Cortex of kidney (tissue), 1 donor: ENCODE data around the gene ANKFN1.

Source experiments
- DNase-seq: peaks from one replicate; lab custom pipeline; 2025; lab: John Stamatoyannopoulos, UW

Gene ANKFN1

GRCh38 chr17:56177361-56177760 is 24.1 kb downstream of the ANKFN1 start:
- DNase-seq: no peak

DNA sequence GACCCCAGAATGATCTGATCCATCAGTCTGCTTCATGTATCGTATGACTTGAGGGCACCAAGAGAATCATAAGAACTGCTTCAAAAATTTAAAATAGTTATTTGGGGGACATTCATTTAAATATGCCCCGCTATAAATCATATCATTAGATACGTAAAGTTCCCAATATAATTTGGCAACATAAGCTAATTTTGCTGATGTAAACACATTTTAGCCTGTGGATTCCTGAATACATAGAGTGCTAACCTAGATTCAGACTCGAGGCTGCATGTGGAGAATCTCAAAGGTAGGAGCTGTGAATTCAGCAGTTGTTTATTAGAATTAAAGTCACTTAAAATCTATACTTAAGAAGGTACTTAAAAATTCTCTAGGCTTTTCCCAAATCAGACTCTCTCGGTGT is 24.9 kb downstream of the ANKFN1 start:
- no peak for DNase-seq

GRCh38 chr17:56182081-56182480 is 28.8 kb downstream of the ANKFN1 start:
- DNase-seq: no peak

DNA sequence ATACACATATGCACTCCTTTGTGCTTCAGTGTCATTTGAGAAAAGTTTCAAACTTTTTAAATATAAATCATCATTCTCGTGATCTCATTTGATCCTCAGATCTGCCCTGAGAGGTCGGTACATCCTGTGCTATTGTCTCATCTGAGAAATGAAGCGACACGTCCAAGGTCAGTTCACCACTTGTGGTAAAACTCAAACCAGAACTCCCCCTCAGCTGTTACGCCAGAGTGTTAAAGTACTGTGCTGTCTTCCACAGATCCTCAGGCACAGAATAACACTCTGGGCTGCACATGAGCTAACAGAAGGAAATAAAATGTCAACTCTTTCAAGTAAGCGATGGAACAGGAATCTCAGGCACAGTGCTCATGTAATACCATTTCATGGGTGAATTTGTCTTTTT is 31.4 kb downstream of the ANKFN1 start:
- no peak for DNase-seq

- no peak for DNase-seq
Observed at GRCh38 chr17:56185491-56186221, 32.4 kb downstream of the ANKFN1 start.

- DNase-seq: no peak
Observed at GRCh38 chr17:56186222-56186786, 33.0 kb downstream of the ANKFN1 start.

GRCh38 chr17:56203430-56203829 is 50.2 kb downstream of the ANKFN1 start:
- no peak for DNase-seq

DNA sequence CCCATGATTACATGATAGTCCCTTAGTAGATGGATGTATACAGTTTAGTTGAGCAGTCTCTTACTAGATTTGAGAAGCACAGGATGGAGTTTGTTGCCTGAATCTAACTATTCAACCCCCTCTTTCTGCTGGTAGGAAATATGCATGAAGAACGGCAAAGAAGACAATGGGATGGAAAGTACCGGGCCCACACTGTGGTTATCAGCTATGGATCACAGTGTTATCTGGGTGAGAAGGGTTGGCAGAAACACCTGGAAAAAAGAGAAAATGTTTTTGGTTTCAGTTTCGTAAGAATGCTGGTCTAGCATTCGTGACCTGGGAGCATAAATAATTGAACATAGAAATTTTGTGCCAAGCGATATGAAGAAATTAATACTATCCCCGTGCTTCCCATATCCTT is 53.1 kb downstream of the ANKFN1 start:
- no peak for DNase-seq

DNA sequence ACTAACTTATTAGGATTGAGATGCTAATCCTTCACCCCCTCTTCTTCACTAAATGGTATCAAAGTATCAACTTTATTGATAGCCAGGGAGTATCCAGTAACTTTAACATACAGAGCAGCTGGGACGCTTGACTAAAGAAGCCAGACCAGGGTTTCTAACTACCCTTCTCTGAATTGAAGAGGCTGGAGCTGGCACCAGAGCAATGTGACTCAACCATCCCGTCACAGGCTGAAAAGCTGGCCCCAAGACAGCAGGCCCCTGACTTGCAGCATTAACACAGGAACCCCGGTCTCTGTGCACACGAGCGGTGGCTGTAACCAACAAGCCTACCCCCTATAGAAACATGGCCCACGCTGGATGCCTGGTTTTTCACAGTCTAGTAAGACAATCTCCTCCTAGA is 59.8 kb downstream of the ANKFN1 start:
- no peak for DNase-seq

DNA sequence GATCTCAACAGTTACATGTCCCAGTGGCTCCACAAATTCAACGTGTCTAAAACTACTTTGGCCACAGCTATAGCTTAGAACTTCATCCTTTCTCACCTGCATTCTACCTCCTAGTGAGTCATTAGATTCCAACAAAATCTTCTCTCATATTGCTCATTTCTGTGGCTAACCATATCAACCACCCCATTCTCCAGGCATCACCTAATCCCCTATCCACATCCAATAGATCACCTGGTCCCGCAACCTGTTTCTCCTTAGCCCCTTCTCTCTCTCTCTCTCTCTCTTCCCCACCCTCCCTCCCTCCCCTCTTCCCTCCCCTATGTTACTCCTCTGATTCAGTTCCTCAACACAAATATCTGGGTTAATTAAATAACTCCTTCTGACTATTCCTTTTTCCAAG is 64.6 kb downstream of the ANKFN1 start:
- DNase-seq: no peak

- DNase-seq: no peak
Observed at GRCh38 chr17:56222255-56222654, 69.0 kb downstream of the ANKFN1 start.

DNA sequence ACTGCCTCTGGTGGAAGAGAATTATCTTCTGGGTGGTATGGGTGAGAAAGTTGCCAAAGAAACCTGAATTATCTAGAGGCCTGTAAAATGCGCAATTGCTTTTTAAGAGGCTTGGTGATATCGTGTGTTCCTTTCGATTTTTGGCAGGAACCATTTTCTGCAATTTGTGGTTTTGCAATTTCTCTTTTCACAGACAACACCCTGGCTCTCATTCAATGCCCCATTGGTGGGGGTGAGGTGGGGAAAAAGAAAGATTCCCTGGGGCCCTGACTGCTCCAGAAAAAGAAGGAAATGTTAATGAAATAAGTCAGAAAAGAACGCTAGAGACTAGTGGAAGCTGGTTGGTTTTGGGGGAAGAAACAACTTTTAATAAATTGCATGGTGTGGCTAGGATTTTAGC is 77.4 kb downstream of the ANKFN1 start:
- DNase-seq: no peak

GRCh38 chr17:56231252-56231651 is 78.0 kb downstream of the ANKFN1 start:
- no peak for DNase-seq

DNA sequence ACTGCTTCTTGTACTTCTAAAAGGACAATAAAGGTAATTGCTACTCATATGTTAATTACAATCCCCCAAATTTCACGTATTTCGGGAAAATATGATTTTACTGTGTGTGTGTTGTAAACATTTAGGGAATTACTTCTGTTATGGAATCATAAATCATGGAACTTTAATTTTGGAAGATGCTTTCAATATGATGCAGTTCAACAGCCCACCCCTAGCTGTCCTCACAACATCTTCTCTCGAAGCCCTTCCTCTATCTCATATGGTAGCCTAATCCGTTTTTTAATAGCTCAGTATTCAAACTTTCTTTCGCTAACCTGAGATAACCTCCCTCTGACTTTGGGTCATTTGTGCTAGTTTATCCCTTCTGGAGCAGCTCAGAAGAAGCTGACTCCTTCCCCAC is 78.4 kb downstream of the ANKFN1 start:
- no peak for DNase-seq

- DNase-seq: no peak
Observed at GRCh38 chr17:56244268-56244890, 91.1 kb downstream of the ANKFN1 start.

- DNase-seq: no peak
Observed at GRCh38 chr17:56247816-56248215, 94.5 kb downstream of the ANKFN1 start.

- no peak for DNase-seq
Observed at GRCh38 chr17:56257075-56257474, 103.8 kb downstream of the ANKFN1 start.

GRCh38 chr17:56260376-56261002 is 107.2 kb downstream of the ANKFN1 start:
- no peak for DNase-seq

GRCh38 chr17:56262803-56263202 is 109.5 kb downstream of the ANKFN1 start:
- DNase-seq: no peak

DNA sequence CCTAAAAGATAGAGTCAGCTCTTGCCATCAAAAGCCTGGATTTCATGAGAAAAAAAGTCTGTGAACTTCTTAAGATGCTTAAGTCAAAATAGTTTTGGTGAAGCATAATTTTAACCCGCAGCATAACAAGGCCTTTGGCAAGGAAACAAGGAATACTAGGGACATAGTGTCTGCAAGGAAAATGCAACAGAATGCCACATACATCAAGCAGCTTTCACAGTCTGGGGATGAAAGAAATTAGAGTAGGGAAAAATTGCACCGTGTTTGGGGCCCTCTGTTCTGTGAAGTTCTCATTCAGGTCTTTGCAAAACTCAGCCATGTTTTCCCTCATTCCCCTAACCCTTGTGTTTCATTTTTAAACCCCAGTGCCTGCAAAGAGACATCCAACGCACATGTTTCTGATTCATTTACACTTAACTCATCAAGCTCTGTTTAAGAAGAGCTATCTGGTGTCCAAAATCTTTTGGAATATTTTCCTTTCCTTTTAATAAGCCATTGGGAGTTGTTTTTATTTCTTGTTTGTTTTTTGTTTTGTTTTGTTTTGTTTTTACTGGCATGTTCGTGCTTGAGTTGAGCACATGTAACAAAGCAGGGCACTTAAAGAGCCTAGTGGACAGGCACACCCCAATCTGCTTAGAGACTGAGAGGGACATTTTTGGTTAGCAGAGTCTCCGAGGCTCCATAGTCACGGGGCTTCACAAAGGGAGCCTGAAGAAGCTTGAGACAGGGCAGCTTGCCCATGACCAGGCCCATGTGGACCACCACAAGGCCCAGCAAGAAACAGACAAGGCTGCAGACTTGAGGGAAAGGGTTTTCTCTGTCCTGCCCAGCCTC is 116.5 kb downstream of the ANKFN1 start:
- no peak for DNase-seq

DNA sequence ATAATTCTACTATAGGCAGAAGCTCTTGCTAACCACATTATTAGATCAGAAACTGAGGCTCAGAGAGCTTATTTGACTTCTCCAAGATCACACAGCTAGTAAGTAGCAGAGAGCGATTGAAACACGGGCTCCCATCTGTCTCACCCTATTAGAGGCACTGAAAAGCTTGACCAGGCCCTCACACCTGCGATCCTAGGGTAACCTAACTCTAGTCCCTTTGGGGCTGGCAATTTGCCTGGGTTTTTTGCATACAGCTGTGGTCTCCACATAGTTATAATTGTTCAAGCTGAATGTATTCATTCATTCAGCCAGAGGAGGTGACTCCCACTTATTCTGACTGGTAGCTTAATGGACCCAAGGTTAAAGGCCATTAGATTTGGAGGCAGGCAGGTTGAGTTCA is 121.2 kb downstream of the ANKFN1 start:
- DNase-seq: no peak

DNA sequence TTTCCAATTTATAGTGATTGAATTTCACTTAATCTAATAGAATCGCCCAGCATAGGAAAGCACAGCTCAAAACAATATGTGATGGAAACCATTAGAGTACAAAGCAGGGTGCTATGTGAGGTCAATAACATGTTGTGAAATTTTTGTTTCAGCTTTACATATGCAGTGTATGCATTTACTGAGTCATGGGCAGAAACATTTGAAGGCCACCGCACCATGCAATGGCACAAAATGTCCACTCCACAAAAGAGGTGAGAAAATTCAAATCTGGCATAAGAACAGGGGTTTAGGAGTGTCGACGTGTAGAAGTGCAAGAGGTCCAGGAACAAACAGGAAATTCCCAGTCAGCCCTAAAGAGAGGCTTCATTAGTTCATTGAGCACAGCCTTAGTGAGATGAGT is 131.2 kb downstream of the ANKFN1 start:
- DNase-seq: no peak
